Activated CD4-positive, CD25-positive, alpha-beta regulatory T cell (primary cell): ENCODE results near the gene ANXA8.
"Not testable (repeated sequence)": the region's sequence is repeated elsewhere in the genome, so short reads cannot be mapped to it uniquely, and the experiment has no call there.

Experiments
- DNase-seq, 4 experiments: peaks; one replicate each; lab custom pipeline; 2025; lab: John Stamatoyannopoulos, UW

ANXA8 gene

GRCh38 chr10:47462577-47463358 lies 21.1 kb downstream of the ANXA8 start:
- not testable (repeated sequence) for DNase-seq

- DNase-seq, result not testable (repeated sequence)
Measured at GRCh38 chr10:47461261-47461687, 22.6 kb downstream of the ANXA8 start.

GRCh38 chr10:47458466-47459154 lies 25.3 kb downstream of the ANXA8 start:
- no peak for DNase-seq

GRCh38 chr10:47457826-47458225 lies 26.1 kb downstream of the ANXA8 start:
- DNase-seq, result no peak

GRCh38 chr10:47457528-47457820 lies 26.4 kb downstream of the ANXA8 start:
- DNase-seq, result no peak

GRCh38 chr10:47456794-47457527 lies 27.0 kb downstream of the ANXA8 start:
- DNase-seq, result no peak

GRCh38 chr10:47456079-47456785 lies 27.7 kb downstream of the ANXA8 start:
- no peak for DNase-seq

- not testable (repeated sequence) for DNase-seq
Measured at GRCh38 chr10:47455350-47456078, 28.4 kb downstream of the ANXA8 start.

GRCh38 chr10:47454780-47455058 lies 29.2 kb downstream of the ANXA8 start:
- no peak for DNase-seq

GRCh38 chr10:47454008-47454779 lies 29.7 kb downstream of the ANXA8 start:
- DNase-seq, result no peak

- DNase-seq, result no peak
Measured at GRCh38 chr10:47453141-47454007, 30.5 kb downstream of the ANXA8 start.

GRCh38 chr10:47452495-47453140 lies 31.3 kb downstream of the ANXA8 start:
- DNase-seq, result no peak

- no peak for DNase-seq
Measured at GRCh38 chr10:47451998-47452494, 31.9 kb downstream of the ANXA8 start.

GRCh38 chr10:47451273-47451997 lies 32.5 kb downstream of the ANXA8 start:
- DNase-seq, result no peak

- no peak for DNase-seq
Measured at GRCh38 chr10:47450442-47450841, 33.5 kb downstream of the ANXA8 start.

GRCh38 chr10:47449979-47450378 lies 33.9 kb downstream of the ANXA8 start:
- no peak for DNase-seq

GRCh38 chr10:47449102-47449978 lies 34.6 kb downstream of the ANXA8 start:
- DNase-seq, result no peak

- DNase-seq, result no peak
Measured at GRCh38 chr10:47447705-47448104, 36.2 kb downstream of the ANXA8 start.
